CD4-positive, alpha-beta T cell treated with Interleukin-2 at 100 ng/mL for 4 hours (primary cell): Measurements from ENCODE around the gene APP.
"Not testable (repeated sequence)": the region's sequence is repeated elsewhere in the genome, so short reads cannot be mapped to it uniquely, and the experiment has no call there.

Source experiments
- DNase-seq: peaks from one replicate; pipeline ENCODE4 v3.0.0-alpha.2; 2020; ENCODE audit warnings: low spot score

Gene APP

DNA sequence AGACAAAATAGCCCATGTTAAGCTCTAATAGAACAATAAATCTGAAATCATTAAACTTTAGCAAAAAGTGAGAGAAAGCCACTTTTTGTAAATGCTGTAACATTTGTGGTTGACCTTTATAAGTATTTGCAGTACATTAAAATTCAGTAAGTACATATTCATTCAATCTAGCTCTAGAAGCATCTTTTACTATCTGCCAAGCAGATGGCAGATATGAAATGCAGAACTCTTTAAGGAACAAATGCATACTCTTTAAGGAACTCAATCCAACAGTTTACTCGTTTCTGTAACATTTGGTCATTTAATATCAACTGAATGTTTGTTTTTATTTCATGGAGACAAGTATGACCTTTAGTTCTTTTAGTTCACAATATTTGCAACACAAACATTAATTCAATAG is 150.1 kb downstream of the APP start:
- no peak for DNase-seq

DNA sequence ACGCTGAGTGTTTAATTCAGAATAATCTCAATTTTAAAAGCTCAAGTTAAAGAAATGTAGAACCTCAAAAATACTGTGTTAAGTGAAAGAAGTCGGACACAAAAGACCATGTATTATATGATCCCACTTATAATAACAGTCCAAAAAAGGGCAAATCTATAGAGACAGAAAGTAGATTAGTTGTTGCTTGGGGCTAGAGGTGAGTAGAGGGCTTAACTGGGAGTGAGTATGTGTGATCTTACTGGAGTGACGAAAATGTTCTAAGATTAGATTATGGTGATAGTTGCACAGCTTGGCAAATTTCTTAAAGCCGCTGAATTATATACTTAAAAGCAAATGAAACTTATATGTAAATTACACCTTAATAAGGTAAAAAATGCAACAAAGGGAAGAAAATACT is 150.5 kb downstream of the APP start:
- no peak for DNase-seq

DNA sequence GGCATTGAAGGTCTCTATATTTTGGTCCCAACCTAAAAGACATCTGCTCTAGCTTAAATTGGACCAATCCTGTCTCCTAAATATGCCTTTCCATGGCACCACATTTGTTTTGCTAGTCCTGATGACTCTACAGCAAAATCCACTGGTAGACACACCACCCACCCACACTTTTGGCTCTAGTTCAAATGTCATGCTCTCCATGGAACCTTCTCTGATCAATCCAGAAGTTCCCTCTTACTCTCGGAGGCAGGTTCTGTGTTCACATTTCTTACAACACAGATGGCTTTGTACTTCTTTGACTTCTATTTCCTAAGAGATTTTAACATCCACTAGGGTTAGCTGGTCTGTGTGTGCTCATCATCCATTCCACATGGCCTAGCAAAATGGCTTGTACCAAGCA is 151.3 kb downstream of the APP start:
- no peak for DNase-seq

DNA sequence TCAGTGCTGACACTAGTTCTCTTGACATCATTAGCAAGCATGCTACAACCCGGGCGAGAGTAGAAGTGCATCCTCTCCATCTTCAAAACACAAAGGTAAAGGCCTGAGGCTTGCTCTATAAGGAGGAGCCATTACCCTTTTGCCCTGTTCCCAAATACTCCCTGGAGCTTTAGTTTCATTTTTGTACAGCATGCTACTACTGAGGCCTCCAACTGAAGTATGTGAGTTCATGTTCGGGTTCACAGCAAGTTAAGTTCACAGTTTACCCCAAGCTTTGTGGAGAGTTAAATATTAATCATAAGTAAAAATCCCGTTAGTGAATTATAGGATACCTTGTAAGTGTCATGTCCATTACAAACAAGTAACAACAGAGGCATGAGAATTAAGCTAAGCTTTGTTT is 156.6 kb downstream of the APP start:
- no peak for DNase-seq

DNA sequence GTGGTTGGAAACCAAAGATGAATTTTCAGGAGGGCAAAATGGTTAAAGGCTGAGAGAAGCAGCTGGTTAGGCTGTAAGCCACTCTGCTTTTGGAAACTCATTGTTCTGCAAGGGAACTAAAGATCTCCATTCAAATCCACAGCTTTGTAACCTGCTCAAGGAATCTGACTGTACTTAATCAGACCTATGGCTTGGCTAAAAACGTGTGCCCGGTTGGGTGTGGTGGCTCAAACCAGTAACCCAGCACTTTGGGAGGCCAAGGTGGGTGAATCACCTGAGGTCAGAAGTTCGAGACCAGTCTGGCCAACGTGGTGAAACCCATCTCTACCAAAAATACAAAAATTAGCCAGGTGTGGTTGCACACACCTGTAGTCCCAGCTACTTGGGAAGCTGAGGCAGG is 158.1 kb downstream of the APP start:
- DNase-seq = not testable (repeated sequence)

DNA sequence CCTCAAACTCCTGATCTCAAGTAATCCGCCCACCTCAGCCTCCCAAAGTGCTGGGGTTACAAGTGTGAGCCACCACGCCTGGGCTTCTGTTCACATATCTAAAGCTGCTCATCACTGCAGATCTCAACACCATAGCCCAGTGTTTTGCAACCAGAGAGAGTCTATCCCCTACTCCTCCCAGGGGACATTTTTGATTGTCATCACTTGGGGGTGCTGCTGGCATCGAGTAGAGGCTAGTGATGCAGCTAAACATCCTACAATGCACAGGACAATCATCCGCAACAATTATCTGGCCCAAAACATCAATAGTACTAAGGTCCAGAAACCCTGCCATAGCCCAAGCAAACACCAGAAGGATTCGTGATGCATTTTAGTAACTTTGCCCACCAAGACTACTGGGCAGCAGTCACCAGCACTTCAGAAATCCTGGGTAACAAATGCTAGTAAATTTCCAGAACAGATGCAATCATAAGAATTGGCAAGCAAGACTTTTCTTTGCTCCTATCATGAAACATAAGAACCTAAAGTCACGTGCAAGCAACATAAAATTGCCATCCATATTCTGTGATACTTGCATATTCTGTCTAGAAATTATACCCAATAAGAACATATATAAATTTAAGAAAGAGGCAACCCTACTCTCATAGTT is 159.2 kb downstream of the APP start:
- no peak for DNase-seq

DNA sequence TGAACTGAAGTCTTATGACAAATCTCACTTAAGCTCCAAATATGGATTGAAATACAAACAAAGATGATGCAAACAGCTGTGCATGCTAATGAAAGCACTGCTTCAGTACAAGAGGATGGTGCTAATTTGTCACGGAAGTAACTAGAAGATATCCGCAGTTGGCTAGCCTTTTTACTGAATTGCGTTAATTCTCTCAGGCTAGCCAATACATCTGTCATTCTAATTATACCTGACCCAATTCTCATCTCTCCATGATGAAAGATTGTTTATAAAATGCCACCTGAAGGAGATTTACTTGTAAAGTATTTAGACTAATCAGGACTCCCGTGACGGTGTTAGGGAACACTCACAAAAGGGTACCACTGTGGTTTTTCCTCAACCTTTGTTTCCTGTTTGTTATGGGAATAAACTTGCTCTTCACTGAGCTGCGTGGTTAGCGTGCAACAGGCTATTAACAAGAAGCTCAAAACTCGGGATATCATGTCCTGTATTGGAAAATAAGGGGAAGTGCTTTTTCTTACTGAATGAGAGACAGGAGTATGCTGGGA is 162.5 kb downstream of the APP start:
- no peak for DNase-seq

DNA sequence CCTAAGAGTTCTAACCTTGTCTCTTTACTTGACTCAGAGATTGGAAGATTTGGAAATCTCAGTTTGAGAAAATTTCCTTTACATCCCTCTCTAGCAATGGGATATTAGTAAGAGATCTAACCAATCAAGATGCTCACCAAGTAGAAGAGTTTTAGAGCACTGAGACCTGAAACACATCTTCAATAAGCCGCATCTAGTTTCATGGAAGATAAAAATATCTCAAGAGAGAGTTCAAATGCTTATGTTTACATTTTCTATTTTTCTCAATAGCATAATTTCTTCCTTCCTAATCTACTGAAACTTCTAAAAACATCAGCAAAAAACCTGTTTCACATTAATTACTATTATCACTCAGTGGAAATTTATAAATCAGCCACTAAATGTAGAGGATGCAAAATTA is 165.1 kb downstream of the APP start:
- no peak for DNase-seq

DNA sequence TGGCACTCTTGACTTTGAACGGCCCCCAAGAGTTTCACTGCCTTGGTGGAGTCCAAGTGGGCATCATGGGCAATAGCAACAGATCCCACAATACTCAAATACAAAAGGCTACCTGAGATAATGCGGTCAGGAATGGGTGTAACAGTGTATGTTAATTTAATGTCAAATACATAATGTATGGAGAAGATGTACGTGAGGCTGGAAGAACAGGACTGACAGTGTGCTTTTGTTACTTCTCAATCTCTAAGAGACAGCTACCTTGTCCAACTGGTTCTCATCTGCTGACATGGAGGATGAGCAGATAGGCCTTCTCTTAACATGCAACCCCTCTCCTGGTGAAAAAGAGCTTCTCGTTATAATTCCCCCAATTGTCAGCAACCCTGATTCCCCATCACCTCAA is 167.2 kb downstream of the APP start:
- DNase-seq = no peak

DNA sequence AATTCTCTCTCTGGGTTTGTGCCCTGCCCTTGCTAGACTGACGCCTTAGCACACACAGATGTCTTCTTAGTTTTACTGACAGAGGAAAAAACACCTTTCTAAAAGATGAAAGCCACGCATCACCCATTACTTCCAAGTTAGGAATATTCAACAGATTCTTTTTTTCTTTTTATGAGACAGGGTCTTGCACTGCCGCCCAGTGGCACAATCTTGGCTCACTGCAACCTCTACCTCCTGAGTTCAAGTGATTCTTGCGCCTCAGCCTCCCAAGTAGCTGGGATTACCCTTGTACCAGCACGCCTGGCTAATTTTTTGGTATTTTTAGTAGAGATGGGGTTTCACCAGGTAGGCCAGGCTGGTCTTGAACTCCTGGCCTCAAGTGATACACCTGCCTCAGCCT is 169.2 kb downstream of the APP start:
- no peak for DNase-seq

DNA sequence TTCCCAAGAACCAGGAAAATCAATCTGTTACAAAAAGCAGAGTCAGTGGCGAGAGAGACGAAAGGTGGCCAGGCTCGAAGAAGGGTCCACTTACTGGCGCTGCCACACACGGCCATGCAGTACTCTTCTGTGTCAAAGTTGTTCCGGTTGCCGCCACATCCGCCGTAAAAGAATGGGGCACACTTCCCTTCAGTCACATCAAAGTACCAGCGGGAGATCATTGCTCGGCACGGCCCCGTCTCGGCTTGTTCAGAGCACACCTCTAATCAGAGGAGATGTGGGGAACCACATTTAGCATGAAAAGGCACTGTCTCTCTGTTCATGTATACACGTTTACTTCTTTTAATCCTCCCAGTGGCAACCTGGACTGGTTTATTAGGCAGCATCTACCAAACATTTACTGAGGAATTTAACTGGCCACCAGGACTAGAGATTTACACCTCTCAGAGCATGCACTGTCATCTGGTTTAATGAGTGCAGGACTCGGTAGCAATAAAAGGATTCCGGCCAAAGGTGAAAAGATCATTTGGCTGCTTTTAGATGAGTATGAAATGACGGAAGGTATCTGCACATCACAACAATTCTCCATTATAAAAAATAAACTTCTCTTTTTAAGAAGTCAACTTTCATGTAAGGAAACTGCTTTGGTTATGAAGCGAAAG is 170.5 kb downstream of the APP start:
- DNase-seq = peak; percentile 23

DNA sequence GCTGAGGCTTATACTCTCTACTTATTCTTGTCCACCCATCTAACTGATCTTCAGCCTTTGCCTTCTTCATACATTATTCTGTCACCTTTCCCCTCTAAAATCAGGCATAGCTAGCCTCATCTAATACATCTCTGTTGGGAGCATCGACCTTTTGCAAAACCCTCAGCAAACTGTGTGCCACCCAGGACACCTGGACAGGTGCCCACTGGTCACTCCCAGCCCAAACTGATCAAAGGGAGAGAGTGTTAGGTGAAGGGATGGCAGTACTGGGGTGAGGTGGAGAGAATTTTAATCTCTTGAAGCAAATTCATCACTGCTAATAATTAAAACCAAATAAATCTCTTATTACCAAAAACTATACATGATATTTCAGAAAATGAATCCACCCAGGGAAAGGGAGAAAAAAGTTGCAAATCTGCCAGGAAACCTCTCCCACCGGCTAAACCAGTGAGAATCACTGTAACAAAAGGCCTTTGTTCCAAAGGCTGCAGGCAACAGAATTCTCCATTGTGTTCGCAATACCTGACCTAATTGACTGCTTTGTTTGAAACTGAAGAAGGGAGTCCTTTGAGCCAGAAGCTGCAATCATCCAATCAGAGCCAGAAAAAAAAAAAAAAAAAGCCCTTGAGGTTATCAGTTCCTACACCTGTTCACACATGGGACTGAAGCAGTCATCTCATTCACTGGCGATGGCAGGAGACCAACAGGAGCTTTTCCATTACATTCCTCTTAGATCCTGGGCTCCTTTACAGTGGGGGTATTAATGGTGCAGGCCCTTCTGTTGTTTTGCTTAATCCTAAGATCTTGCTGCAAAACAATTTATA is 172.6 kb downstream of the APP start:
- no peak for DNase-seq

DNA sequence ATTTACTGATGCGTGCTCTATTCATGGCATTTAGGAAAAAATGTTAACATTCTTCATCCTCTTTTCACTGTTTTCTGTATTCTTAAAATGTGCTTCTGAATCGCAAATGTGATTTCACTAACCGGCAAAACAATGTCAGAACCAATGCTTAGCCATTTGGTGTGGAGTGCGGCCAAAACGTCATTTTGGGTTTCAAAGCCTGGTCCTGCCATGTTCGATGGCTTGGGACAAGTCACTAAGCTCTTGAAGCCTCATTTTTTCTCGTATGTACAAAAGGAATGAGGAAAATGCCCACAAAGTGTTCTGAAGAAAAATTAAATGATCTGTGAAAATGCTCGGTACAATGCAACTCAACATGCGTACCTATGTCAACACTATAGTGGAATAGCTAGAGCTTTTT is 175.3 kb downstream of the APP start:
- DNase-seq = no peak

DNA sequence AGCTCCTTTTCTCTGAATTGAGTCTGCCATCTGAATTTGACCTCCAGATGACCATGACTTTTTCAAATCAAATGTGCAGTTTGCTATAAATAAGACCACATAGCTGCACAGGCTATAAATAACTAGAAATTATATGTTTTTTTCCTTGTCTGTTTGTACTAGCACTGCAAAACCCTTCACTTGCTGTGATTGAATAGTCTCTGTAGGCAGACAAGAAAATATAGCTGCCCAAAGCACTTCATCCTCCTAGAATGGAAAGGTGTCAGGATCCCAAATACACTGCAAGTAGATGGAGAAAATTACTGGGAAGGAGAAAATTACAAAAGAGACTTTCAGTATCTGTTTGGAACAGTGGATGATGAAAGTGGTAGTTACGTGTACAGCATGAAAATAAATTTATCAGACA is 175.8 kb downstream of the APP start:
- DNase-seq = no peak

DNA sequence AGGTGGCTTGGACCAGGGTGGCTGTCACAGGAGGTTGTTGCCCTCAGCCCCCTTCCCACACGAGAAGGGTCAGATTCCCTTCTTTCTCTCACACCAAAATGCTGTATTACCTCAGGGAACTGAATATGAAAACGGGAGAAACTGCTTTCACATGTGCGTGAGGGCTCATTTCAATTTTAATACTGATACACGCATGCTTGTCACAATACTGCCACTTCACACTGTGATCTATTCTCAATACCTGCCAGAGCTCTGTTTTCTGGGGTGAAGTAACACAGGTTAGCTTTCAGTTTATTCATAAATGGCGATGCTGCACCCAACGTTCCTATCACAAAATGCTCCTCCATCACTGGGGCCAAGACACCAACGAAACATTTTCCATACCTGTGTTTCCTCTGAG is 181.8 kb downstream of the APP start:
- no peak for DNase-seq

DNA sequence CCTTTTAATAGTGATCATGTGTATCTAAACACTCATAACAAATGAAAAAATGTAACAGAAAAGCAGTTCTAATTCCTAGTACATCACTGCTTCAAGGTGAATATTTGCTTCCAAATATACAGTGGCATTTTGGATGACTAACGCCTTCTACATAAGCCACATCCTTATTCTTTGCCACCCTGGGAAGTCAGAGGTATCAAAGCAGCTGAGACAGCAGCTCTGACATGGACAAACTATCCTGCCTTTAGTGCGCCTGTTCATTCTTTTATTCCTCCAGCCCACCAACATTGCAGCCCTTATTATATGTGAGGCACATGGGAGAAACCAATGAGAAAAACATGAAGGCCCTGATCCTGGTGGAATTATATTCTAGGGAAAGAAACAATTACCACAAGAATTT is 183.0 kb downstream of the APP start:
- DNase-seq = no peak

DNA sequence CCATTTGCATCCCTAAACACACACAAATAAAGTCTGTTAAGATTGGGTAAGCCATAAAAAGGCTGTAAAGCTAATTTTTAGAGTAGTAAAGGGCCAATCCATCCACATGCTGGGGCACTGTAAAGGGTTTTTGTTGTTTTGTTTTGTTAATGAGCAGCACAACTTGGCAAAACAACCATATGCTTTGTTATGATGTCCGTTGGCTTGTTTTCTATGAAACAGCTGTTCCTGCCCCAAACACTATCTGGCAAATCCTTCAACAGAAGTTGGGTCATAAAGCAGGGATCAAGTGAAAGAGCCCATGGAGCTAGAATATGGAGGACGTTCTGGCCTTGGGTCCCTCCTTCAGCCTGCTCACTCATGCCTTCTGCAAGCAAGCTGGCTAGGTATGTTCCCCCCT is 183.6 kb downstream of the APP start:
- no peak for DNase-seq

DNA sequence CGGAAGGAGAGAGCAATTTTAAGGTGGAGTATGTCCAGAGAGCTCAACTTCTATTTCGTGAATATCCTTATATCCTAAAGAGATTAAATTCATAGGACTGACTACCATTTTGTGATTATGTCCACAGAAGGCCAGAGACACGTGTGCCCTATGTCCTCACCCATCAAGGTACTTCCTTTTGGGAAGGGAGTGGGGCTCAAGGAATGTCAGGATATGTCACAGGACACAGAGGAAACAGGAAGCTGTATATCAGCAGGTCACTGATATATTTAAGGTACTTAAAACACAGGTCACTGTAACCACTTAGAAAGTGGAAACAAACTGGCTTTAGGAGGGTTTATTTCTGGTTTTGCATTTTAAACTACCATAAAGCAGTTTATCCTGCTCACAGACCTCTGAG is 184.6 kb downstream of the APP start:
- DNase-seq = no peak

DNA sequence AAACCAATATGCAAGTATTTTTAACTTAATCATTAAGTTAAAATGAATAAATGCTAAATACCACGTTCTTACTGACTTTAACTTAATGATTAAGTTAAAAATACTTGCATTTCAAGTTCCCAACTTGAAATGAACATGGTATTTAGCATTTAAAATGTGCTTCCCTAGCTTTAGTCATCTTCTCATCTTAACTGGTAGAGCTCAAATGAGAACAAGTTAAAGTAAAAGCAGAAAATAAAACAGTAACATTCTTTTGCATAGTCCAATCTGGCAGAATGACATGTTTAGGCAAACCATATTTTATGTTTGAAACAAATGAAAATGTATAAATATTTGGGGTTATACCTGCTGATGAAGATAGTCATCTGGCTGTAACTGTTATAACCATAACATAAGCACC is 186.0 kb downstream of the APP start:
- no peak for DNase-seq

DNA sequence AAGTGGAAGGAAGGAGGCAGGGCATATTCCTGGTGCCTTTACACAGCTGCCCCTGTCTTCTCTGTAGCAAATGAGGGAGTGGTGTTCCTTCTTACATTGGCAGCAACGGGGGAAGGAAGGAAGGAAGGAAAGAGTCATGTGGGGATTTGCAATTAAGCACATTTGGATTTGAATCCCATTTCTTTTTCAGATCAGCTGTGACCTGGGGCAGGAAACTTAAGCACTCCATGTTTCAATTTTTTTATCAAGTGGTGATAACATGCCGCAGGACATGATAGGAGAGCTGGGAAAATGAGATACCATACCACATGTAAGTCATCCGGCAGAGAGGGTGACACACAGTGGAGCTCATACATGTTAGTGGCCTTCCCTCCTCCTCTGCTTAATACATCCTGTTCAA is 186.8 kb downstream of the APP start:
- DNase-seq = no peak

DNA sequence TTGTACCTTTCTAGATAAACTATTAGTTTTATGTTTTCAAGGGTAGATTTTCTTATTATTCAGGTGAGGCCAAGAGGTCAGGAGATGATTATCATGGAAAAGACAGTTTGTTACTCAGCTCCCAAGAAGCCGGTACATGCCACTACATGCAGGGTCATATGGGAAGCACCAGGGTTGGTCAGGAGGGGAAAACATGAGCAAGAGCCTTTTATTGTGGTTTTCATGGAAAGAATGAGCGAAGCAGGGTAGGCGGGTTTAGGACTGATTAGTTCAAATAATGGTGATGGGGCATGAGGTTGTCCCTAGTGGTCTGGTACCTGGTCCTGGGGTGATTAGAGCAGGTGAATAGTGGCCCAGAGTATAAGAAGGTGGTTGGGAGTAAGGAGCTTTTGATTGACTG is 189.9 kb downstream of the APP start:
- no peak for DNase-seq

DNA sequence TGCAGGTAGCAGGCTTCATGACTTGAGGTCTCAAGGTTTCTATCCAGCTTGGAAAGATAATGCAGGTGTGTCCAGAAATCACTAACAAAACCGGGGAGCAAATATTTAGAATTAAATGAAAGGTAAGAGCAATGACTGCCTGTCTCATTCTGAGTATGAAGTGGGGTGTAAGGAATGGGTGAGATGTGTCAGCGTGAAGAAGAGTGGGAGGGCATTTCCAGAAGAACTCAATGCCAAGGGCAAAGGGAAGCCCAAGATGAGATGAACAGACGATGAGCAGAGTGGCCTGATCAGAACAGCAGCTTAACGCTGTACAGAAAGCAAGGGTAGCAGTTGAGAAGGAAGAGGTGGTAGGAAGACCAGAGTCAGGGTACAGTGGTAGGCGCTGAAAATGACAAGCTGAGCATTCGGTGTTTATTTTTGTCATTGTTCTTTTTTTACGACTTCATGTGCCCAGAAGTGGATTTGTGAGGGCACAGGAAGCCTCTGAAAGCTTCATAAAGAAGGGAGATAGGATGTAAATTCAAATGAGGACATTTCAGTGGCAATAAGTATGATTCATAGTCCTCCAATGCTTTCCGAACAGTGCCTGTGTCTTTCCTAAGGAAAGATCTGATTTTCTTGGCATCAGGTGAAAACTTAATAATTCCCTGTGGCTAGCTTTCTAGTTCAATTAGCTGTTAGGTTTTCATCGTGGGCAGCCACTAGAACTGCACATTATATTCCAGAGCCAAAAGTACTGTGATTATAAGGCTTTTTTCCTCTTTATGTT is 190.5 kb downstream of the APP start:
- no peak for DNase-seq
